Activated CD4-positive, alpha-beta T cell treated with anti-CD3 and anti-CD28 coated beads, Interleukin-2, amount 50 U/mL, for 4 hours (primary cell): Measurements from ENCODE around the gene PPHLN1.

Experiments used
- DNase-seq, 2 experiments: peaks; one replicate each; pipeline ENCODE4 v3.0.0-alpha.2; 2020

PPHLN1 gene

DNA sequence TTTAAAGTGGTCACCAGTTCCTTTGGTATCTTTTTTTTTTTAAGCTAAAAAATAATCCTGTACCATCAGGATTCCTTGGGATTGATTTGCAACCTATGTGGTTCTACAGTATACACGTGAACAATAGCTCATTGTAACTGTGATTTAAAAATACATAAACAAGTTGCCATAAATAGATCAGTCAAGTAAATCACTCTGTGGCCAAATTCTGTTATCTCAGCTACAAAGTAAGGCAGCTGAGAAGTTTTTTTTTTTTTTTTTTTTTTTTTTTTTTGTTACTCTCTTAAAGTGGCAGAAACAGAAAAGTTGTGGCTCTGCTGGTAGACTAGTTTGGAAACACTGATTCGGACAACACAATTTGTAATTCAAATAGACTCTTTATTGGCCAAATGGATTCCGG is 159.0 kb downstream of the PPHLN1 start:
- DNase-seq: no peak

DNA sequence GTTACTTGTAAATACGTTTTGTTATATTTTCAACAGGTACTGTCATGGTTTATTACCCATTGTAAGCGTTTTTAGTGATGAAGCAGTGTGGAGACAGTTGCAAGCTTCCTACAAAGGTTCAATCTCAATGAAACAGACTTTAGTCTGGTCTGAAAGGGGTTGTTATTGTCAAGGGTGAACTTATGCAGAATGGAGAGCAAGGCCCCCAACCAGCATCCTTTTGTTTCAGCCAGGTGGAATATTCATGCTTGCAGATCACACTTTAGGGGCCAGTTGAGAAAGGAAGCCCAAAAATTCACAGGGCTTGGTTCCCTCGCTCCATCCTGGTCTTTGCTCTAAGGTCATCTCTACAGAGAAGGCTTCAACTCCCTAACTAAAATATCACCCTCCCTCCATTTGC is 159.9 kb downstream of the PPHLN1 start:
- no peak for DNase-seq

DNA sequence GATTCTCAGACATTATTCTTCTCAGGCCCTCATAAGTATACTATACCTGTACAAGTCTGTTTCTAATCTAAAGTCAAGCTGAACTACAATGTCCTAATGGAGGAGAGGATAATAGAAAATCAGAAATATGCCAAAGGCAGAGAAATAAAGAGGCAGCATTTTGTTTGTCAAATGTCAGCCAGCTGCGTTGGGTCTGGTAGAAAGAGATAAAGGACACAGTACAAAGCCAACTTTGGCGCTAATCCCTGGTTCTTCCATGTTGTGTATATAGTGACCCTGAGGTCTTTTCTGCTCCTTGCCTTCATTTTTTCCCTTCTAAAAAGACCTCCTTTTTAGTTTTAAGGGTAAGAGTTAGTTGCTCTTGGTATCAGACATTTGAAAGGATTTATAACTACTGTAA is 160.4 kb downstream of the PPHLN1 start:
- DNase-seq: no peak

DNA sequence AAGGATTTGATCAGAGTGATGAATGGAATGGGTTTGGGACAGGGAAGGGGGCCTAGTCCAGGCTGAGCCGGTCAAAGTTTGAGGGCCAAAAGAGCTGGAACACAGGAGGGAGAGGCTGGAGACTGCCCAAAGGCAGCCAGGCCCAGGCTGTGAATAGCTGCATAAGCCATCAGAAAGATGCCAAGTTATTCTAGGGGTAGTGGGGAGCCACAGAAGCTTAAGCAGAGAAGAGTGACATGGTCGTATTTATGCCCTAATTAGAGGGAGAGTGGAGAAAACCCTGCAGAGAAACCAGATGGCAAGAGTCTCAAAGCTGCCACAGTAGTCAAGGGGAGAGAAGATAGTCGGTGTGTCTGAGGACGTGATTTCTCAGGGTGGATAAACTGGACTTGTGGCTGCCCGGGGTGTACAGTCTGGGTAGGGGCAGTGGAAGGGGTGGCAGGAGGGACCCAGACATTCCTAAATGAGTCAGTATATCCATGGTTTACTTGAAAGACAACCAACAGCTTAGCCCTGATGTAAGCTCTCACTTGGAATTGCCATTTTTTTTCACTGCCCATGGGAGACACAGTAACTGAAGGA is 164.4 kb downstream of the PPHLN1 start:
- DNase-seq: no peak
